Measurements from ENCODE around the gene IMMP2L. TPM values are rescaled to one million over a fixed set of nuclear protein-coding genes. Genes with fewer than 3 reads are reported as not detected.

Gene IMMP2L
- polyA plus RNA-seq, 4 donors, result 38.6 to 48.8 (median 40.6) TPM

GRCh38 chr7:111180338-111180737 is 382.0 kb downstream of the IMMP2L start:
- DNase-seq (ENCODE audit: low read depth in 4 of 4, low spot score in 2 of 4), result no peak

GRCh38 chr7:111175908-111176441 is 386.3 kb downstream of the IMMP2L start:
- DNase-seq (ENCODE audit: low read depth in 4 of 4, low spot score in 2 of 4), result no peak

GRCh38 chr7:111174510-111174909 is 387.8 kb downstream of the IMMP2L start:
- no peak for DNase-seq (ENCODE audit: low read depth in 4 of 4, low spot score in 2 of 4)

- DNase-seq (ENCODE audit: low read depth in 4 of 4, low spot score in 2 of 4), result no peak
Measured at GRCh38 chr7:111173990-111174389, 388.3 kb downstream of the IMMP2L start.

- no peak for DNase-seq (ENCODE audit: low read depth in 4 of 4, low spot score in 2 of 4)
Measured at GRCh38 chr7:111173528-111173927, 388.8 kb downstream of the IMMP2L start.

GRCh38 chr7:111172564-111173257 is 389.6 kb downstream of the IMMP2L start:
- no peak for DNase-seq (ENCODE audit: low read depth in 4 of 4, low spot score in 2 of 4)

- DNase-seq (ENCODE audit: low read depth in 4 of 4, low spot score in 2 of 4), result peak in 3 of 4 donors; percentile 3 to 20 (median 8)
Measured at GRCh38 chr7:111168182-111168581, 394.1 kb downstream of the IMMP2L start.

- no peak for DNase-seq (ENCODE audit: low read depth in 4 of 4, low spot score in 2 of 4)
Measured at GRCh38 chr7:111164442-111164841, 397.9 kb downstream of the IMMP2L start.

GRCh38 chr7:111162692-111163091 is 399.6 kb downstream of the IMMP2L start:
- DNase-seq (ENCODE audit: low read depth in 4 of 4, low spot score in 2 of 4), result no peak

GRCh38 chr7:111160297-111160696 is 402.0 kb downstream of the IMMP2L start:
- DNase-seq (ENCODE audit: low read depth in 4 of 4, low spot score in 2 of 4), result no peak

GRCh38 chr7:111159426-111159825 is 402.9 kb downstream of the IMMP2L start:
- no peak for DNase-seq (ENCODE audit: low read depth in 4 of 4, low spot score in 2 of 4)

- no peak for DNase-seq (ENCODE audit: low read depth in 4 of 4, low spot score in 2 of 4)
Measured at GRCh38 chr7:111150709-111151108, 411.6 kb downstream of the IMMP2L start.

GRCh38 chr7:111147708-111148533 is 414.4 kb downstream of the IMMP2L start:
- no peak for DNase-seq (ENCODE audit: low read depth in 4 of 4, low spot score in 2 of 4)

- no peak for DNase-seq (ENCODE audit: low read depth in 4 of 4, low spot score in 2 of 4)
Measured at GRCh38 chr7:111146136-111146535, 416.2 kb downstream of the IMMP2L start.

GRCh38 chr7:111145472-111145871 is 416.8 kb downstream of the IMMP2L start:
- no peak for DNase-seq (ENCODE audit: low read depth in 4 of 4, low spot score in 2 of 4)

GRCh38 chr7:111140091-111140865 is 422.0 kb downstream of the IMMP2L start:
- no peak for DNase-seq (ENCODE audit: low read depth in 4 of 4, low spot score in 2 of 4)

- DNase-seq (ENCODE audit: low read depth in 4 of 4, low spot score in 2 of 4), result no peak
Measured at GRCh38 chr7:111138586-111138985, 423.7 kb downstream of the IMMP2L start.

- DNase-seq (ENCODE audit: low read depth in 4 of 4, low spot score in 2 of 4), result peak; percentile 5 to 24 (median 12)
Measured at GRCh38 chr7:111138193-111138569, 424.1 kb downstream of the IMMP2L start.

- DNase-seq (ENCODE audit: low read depth in 4 of 4, low spot score in 2 of 4), result no peak
Measured at GRCh38 chr7:111137296-111138192, 424.7 kb downstream of the IMMP2L start.

GRCh38 chr7:111132833-111133232 is 429.5 kb downstream of the IMMP2L start:
- DNase-seq (ENCODE audit: low read depth in 4 of 4, low spot score in 2 of 4), result no peak

All from left renal cortex interstitium (tissue), 4 donors.